Stimulated activated CD4-positive, alpha-beta T cell treated with anti-CD3 and anti-CD28 coated beads, Interleukin-1b, Interleukin-23, amount 100 ng/mL, for 48 hours (primary cell): ENCODE results near the gene CITED4.

Source experiments
- DNase-seq: peaks from one replicate; pipeline ENCODE4 v3.0.0-alpha.2; 2020

CITED4 gene

GRCh38 chr1:40831001-40831732 lies 31.0 kb downstream of the CITED4 start:
- no peak for DNase-seq

GRCh38 chr1:40830419-40830943 lies 31.7 kb downstream of the CITED4 start:
- DNase-seq = no peak

- no peak for DNase-seq
These were observed 32.4 kb downstream of the CITED4 start for GRCh38 chr1:40829631-40830245.

GRCh38 chr1:40825996-40826395 lies 36.2 kb downstream of the CITED4 start:
- DNase-seq = no peak

GRCh38 chr1:40825435-40825788 lies 36.8 kb downstream of the CITED4 start:
- DNase-seq = no peak

GRCh38 chr1:40824591-40825434 lies 37.4 kb downstream of the CITED4 start:
- no peak for DNase-seq

- no peak for DNase-seq
These were observed 38.2 kb downstream of the CITED4 start for GRCh38 chr1:40823983-40824382.

- DNase-seq = no peak
These were observed 38.8 kb downstream of the CITED4 start for GRCh38 chr1:40823345-40823744.

- no peak for DNase-seq
These were observed 39.3 kb downstream of the CITED4 start for GRCh38 chr1:40822890-40823289.

GRCh38 chr1:40820911-40821693 lies 41.1 kb downstream of the CITED4 start:
- DNase-seq = no peak

GRCh38 chr1:40820251-40820797 lies 41.8 kb downstream of the CITED4 start:
- DNase-seq = no peak

- DNase-seq = no peak
These were observed 43.1 kb downstream of the CITED4 start for GRCh38 chr1:40819101-40819500.

- peak; percentile 87 for DNase-seq
These were observed 43.8 kb downstream of the CITED4 start for GRCh38 chr1:40818264-40818961.

GRCh38 chr1:40817791-40818263 lies 44.3 kb downstream of the CITED4 start:
- no peak for DNase-seq

- DNase-seq = no peak
These were observed 46.7 kb downstream of the CITED4 start for GRCh38 chr1:40815420-40815819.
